SK-N-SH treated with all-trans-retinoic acid at 6 μM for 48 hours (cell line): ENCODE data around the gene NEGR1.
A peak's percentile ranks its signal among the peaks of the same experiment; 100 is the strongest.
"Not testable (repeated sequence)": the region's sequence is repeated elsewhere in the genome, so short reads cannot be mapped to it uniquely, and the experiment has no call there.

Experiments used
- ATAC-seq: fragments of 200-7000 bp; cut with Tn5 transposase; 3 replicates; pipeline ENCODE4 v1.9.1; 2020; ENCODE audit warnings: mild to moderate bottlenecking, moderate library complexity
- ARNTL ChIP-seq: fragments of 450-650 bp; formaldehyde crosslinking; IDR thresholded peaks from 2 replicates; pipeline ENCODE4 v1.5.0; 2020; ENCODE audit warnings: low read depth, mild to moderate bottlenecking, moderate library complexity, borderline replicate concordance
- BACH2 ChIP-seq: fragments of 250-450 bp; sonication (Bioruptor Pico); IDR thresholded peaks from 2 replicates; pipeline ENCODE4 v1.9.0; 2021; ENCODE audit warnings: mild to moderate bottlenecking, borderline replicate concordance
- CSDC2 ChIP-seq: fragments of 250-450 bp; sonication (Bioruptor Pico); IDR thresholded peaks from 2 replicates; pipeline ENCODE4 v1.5.0; 2020; ENCODE audit warnings: mild to moderate bottlenecking, moderate library complexity
- ESRRG ChIP-seq: fragments of 250-450 bp; sonication (Bioruptor Pico); IDR thresholded peaks from 2 replicates; pipeline ENCODE4 v1.6.1; 2021; ENCODE audit warnings: mild to moderate bottlenecking
- GLIS3 ChIP-seq: fragments of 250-450 bp; sonication (Bioruptor Pico); IDR thresholded peaks from 2 replicates; pipeline ENCODE4 v1.5.0; 2020; ENCODE audit warnings: mild to moderate bottlenecking, moderate library complexity
- ISL1 ChIP-seq: fragments of 250-450 bp; sonication (Bioruptor Pico); IDR thresholded peaks from 2 replicates; pipeline ENCODE4 v2.1.2; 2022; ENCODE audit warnings: mild to moderate bottlenecking, moderate library complexity
- OSR1 ChIP-seq: fragments of 250-450 bp; sonication (Bioruptor Pico); IDR thresholded peaks from 2 replicates; pipeline ENCODE4 v1.8.0; 2022; ENCODE audit warnings: moderate library complexity, mild to moderate bottlenecking, inconsistent platforms
- PPARA ChIP-seq: fragments of 250-450 bp; sonication (Bioruptor Pico); IDR thresholded peaks from 2 replicates; pipeline ENCODE4 v1.5.0; 2020; ENCODE audit warnings: mild to moderate bottlenecking, borderline replicate concordance
- RARB ChIP-seq: fragments of 250-450 bp; sonication (Bioruptor Pico); IDR thresholded peaks from 2 replicates; pipeline ENCODE4 v1.8.0; 2021; ENCODE audit warnings: mild to moderate bottlenecking, moderate library complexity
- SNAI2 ChIP-seq: fragments of 250-450 bp; sonication (Bioruptor Pico); IDR thresholded peaks from 2 replicates; pipeline ENCODE4 v1.5.0; 2020; ENCODE audit warnings: mild to moderate bottlenecking, moderate library complexity
- TOX ChIP-seq: fragments of 250-450 bp; sonication (Bioruptor Pico); IDR thresholded peaks from 2 replicates; pipeline ENCODE4 v1.8.0; 2021; ENCODE audit warnings: mild to moderate bottlenecking, moderate library complexity, borderline replicate concordance
- ZC3H10 ChIP-seq: fragments of 250-450 bp; sonication (Bioruptor Pico); IDR thresholded peaks from 2 replicates; pipeline ENCODE4 v1.5.1; 2021; ENCODE audit warnings: mild to moderate bottlenecking, moderate library complexity
- ZFP3 ChIP-seq: fragments of 250-450 bp; sonication (Bioruptor Pico); IDR thresholded peaks from 2 replicates; pipeline ENCODE4 v1.5.0; 2020; ENCODE audit warnings: mild to moderate bottlenecking, moderate library complexity
- ZFP30 ChIP-seq: fragments of 450-650 bp; formaldehyde crosslinking; IDR thresholded peaks from 2 replicates; pipeline ENCODE4 v1.5.0; 2022; ENCODE audit warnings: mild to moderate bottlenecking, moderate library complexity
- ZNF565 ChIP-seq: fragments of 450-650 bp; formaldehyde crosslinking; conservative IDR thresholded peaks from 2 replicates; pipeline ENCODE4 v1.5.0; 2020; ENCODE audit warnings: low read depth, mild to moderate bottlenecking, moderate library complexity
- ZNF70 ChIP-seq: fragments of 450-650 bp; formaldehyde crosslinking; IDR thresholded peaks from 2 replicates; pipeline ENCODE4 v1.5.0; 2020; ENCODE audit warnings: mild to moderate bottlenecking, moderate library complexity
- TF ChIP-seq, protein P1 (sequence below): fragments of 250-450 bp; sonication (Bioruptor Pico); IDR thresholded peaks from 2 replicates; pipeline ENCODE4 v1.8.0; 2021; ENCODE audit warnings: low read depth, mild to moderate bottlenecking, moderate library complexity, borderline replicate concordance
- TF ChIP-seq, protein P2 (sequence below): fragments of 250-450 bp; sonication (Bioruptor Pico); IDR thresholded peaks from 2 replicates; pipeline ENCODE4 v1.5.1; 2020; ENCODE audit warnings: low read depth, mild to moderate bottlenecking, moderate library complexity

NEGR1 gene

DNA sequence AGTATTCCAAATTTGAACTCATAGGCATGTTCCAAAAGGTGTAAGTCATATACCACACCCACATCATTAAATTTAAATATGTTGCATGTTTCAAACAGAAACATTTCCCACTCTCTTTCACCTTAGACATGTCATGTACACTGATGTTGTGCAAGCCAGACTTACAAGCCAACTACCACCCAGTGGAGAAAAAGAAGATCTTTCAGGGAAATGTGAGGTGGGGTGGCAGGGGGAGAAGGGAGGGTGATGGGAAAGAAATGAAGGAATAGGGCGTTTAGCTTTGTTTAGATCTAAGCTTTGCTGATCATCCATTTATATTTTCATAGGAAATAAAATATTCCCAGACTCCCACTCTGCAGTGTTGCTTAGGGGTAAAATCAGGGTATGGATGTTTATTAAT lies 1.6 kb downstream of the NEGR1 start:
- ATAC-seq: no peak
- TF ChIP-seq ZNF565 (CRISPR knock-in tag): no peak
- no peak for TF ChIP-seq ZFP3 (CRISPR knock-in tag)
- no peak for TF ChIP-seq GLIS3 (CRISPR knock-in tag)
- no peak for TF ChIP-seq ARNTL
- no peak for TF ChIP-seq SNAI2 (CRISPR knock-in tag)

DNA sequence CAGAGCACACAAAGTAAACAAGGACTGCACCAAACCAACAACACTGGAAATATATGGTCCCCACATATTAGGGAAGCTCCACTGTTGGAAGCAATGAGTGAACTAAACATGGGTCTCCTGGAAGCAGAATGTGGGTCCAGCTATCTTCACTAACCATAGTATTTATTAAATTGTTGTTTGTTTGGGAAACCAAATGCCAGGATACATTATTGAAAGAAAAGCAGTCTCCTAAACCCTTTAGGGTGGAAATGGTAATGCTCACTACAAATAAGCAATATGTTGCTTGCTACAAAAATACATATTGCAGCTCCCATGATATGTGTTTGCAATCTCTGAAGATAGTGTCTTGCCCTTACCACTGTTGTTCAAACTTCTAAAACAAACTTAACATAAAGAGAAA lies 2.2 kb downstream of the NEGR1 start:
- no peak for ATAC-seq
- no peak for TF ChIP-seq GLIS3 (CRISPR knock-in tag)

DNA sequence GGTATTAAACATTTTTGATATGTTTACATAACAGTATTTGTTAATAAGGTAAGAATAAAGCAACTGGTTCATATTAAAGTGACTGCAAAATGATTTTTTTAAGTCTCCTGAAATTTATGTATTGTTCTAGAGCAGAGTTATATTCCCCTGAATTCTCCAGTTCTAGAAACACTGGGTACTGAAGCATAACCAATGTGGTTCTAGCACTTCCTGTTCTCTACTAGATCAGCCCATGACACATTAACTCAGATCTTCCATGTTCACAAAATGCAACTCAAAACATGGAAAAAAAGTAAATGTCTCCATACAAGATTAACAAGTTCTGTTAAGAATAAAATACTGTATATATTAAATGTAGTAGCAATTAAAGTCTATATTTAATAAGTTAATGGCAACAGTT lies 3.9 kb downstream of the NEGR1 start:
- TF ChIP-seq ESRRG (CRISPR knock-in tag) (no peak), ZNF70 (no peak), ZNF565 (CRISPR knock-in tag) (no peak), PPARA (no peak), ZC3H10 (CRISPR knock-in tag) (no peak), ARNTL (no peak), OSR1 (CRISPR knock-in tag) (no peak), ZFP30 (CRISPR knock-in tag) (no peak)
- TF ChIP-seq, protein P1, sequence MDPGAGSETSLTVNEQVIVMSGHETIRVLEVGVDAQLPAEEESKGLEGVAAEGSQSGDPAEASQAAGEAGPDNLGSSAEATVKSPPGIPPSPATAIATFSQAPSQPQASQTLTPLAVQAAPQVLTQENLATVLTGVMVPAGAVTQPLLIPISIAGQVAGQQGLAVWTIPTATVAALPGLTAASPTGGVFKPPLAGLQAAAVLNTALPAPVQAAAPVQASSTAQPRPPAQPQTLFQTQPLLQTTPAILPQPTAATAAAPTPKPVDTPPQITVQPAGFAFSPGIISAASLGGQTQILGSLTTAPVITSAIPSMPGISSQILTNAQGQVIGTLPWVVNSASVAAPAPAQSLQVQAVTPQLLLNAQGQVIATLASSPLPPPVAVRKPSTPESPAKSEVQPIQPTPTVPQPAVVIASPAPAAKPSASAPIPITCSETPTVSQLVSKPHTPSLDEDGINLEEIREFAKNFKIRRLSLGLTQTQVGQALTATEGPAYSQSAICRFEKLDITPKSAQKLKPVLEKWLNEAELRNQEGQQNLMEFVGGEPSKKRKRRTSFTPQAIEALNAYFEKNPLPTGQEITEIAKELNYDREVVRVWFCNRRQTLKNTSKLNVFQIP (CRISPR knock-in tag): no peak
- no peak for ATAC-seq

DNA sequence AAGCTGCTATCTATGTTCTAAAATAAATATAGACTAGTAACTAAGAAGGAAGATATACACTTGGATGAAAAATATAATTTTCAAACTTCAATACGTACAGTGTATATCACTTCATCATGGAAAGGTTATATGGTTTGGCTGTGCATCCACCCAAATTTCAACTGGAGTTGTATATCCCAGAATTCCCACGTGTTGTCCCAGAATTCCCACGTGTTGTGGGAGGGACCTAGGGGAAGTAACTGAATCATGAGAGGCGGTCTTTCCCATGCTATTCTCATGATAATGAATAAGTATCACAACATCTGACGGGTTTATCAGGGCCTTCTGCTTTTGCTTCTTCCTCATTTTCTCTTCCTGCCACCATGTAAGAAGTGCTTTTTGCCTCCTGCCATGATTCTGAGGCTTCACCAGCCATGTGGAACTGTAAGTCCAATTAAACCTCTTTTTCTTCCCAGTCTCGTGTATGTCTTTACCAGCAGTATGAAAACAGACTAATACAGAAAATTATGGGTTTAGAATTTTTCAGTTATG lies 10.7 kb downstream of the NEGR1 start:
- TF ChIP-seq ZNF565 (CRISPR knock-in tag) (no peak), ZFP30 (CRISPR knock-in tag) (no peak), TOX (CRISPR knock-in tag) (no peak)
- TF ChIP-seq, protein P2, sequence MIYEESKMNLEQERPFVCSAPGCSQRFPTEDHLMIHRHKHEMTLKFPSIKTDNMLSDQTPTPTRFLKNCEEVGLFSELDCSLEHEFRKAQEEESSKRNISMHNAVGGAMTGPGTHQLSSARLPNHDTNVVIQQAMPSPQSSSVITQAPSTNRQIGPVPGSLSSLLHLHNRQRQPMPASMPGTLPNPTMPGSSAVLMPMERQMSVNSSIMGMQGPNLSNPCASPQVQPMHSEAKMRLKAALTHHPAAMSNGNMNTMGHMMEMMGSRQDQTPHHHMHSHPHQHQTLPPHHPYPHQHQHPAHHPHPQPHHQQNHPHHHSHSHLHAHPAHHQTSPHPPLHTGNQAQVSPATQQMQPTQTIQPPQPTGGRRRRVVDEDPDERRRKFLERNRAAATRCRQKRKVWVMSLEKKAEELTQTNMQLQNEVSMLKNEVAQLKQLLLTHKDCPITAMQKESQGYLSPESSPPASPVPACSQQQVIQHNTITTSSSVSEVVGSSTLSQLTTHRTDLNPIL (CRISPR knock-in tag): no peak
- ATAC-seq: no peak

DNA sequence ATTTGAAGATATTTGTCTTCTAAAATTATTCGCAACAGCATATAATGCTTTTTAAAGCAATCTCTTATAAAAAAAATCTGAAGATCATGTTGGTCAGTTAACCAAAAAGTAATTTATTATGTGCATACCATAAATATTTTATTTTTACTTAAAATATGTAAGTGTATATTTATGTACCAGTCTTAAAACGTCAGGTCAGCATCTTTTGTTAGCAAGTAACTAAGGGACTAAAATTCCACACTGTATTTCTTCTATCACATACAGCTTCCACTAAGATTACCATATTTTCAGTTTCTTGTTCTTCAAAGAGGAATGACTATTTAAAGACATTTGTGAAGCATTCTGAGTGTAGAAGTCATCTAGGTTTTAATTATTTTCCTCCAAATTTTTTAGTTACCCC lies 19.6 kb downstream of the NEGR1 start:
- no peak for TF ChIP-seq OSR1 (CRISPR knock-in tag)
- no peak for TF ChIP-seq ISL1 (CRISPR knock-in tag)
- no peak for TF ChIP-seq RARB
- no peak for TF ChIP-seq PPARA
- no peak for TF ChIP-seq TOX (CRISPR knock-in tag)
- ATAC-seq: no peak

DNA sequence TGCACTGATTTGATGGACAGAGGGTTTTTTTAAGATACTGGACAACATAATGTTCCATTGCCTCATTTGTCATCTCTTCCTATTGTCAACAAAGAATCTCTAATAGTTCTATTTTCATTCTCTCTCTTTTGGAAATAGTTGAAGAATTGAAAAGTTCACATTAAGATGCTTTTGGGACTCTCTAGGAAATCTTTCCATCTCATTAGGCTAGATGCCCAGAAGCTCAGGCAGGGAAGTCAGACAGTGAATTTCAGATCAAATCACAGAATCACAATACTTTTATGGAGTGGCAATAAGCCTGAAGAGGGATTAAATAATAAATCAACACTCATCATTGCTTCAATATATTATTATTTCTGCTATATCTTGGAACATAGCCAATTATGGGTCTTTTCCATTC lies 29.2 kb downstream of the NEGR1 start:
- TF ChIP-seq OSR1 (CRISPR knock-in tag) (no peak), ISL1 (CRISPR knock-in tag) (peak; percentile 52)
- no peak for ATAC-seq

DNA sequence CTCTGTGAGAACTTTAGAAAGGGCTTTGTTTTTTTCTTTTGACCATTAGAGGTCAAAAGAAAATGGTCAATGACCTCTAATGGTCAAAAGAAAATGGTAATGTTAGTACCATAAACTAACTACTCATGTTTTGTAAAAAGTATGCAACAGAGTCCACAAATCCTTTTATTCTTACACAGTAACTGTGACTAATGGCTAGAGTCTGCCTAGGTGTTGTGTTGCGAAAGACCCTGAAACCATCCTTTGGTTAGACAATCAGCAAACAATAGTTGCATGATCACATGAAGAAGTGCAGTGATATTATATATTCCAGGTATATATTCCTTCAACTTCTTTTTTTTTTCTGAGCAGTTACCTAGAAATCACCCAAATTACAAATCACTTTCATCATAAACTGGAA lies 40.9 kb downstream of the NEGR1 start:
- TF ChIP-seq CSDC2 (CRISPR knock-in tag): no peak
- TF ChIP-seq BACH2 (CRISPR knock-in tag): no peak
- TF ChIP-seq RARB: no peak
- TF ChIP-seq ISL1 (CRISPR knock-in tag): no peak
- ATAC-seq: no peak

DNA sequence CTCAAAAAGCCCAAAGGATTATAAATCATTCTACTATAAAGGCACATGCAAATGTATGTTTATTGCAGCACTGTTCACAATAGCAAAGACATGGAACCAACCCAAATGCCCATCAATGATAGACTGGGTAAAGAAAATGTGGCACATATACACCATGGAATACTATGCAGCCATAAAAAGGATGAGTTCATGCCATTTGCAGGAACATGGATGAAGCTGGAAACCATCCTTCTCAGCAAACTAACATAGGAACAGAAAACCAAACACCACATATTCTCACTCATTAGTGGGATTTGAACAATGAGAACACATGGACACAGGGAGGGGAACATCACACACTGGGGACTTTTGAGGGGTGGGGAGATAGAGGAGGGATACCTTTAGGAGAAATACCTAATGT lies 46.4 kb downstream of the NEGR1 start:
- ATAC-seq: not testable (repeated sequence)

DNA sequence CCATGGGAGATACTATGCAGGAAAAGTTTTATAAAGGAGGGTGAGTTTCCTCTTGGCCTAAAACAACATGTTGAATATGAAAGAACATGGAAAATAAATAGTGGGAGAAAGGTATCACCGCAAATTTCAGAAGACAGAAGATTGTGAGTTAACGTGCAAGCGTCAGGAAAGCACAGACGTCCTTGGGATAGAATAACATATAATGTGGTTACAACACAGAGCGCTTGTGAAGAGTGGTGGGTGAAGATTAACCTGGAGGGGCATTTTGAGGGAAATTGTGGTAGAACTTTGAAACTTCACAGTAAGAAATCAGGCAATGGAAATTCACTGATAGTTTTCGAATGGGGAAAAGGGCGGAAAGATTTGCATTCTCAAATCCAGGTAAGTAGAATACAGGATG lies 47.3 kb downstream of the NEGR1 start:
- ATAC-seq: no peak
- TF ChIP-seq ZNF70 (no peak), ESRRG (CRISPR knock-in tag) (no peak), PPARA (no peak), ZFP30 (CRISPR knock-in tag) (no peak)
- TF ChIP-seq, all 23 proteins: peak for 0
